ENCODE results near the gene PHF21B.

DNA sequence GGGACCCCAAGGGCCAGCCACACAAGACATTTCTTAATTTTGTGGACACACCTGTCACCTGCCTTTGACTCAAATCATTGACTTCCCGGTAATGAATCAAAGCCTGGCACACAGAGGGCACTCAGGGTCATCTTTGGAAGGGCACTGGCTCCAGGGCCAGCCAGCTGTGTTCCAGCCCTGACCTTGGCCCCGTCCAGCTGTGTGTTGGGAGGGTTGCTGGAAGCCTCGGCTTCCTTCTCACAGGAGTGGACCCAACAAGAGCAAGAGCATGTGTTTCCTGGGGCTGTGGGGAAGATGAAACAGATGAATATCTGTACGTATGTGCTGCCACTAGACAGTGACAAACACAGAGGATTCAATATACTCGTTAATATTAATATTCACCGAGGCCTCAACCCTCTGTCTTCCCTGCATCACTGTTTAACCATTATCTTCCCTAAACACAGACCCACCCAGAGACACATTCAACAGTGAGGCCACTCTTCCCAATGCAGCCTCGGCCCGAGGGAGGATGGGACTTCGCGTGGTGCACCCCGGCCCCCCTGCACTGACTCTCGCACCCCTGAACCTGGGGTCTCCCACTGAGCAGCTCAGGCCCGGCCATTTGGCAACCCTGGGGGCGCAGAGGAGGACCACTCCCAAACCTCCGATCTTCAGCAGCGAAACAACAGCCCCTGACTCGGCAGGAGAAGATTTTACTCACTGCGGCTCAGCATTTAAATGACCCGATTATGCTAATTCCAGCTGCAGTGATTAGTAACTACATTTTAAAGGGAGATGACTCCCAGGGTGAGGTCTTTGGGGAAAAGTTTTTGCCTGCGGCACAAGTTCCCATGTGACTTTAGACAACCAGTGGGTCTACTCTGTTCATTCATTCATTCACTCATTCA is 45.7 kb downstream of the PHF21B start:
- TF ChIP-seq, protein P1, sequence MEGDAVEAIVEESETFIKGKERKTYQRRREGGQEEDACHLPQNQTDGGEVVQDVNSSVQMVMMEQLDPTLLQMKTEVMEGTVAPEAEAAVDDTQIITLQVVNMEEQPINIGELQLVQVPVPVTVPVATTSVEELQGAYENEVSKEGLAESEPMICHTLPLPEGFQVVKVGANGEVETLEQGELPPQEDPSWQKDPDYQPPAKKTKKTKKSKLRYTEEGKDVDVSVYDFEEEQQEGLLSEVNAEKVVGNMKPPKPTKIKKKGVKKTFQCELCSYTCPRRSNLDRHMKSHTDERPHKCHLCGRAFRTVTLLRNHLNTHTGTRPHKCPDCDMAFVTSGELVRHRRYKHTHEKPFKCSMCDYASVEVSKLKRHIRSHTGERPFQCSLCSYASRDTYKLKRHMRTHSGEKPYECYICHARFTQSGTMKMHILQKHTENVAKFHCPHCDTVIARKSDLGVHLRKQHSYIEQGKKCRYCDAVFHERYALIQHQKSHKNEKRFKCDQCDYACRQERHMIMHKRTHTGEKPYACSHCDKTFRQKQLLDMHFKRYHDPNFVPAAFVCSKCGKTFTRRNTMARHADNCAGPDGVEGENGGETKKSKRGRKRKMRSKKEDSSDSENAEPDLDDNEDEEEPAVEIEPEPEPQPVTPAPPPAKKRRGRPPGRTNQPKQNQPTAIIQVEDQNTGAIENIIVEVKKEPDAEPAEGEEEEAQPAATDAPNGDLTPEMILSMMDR (tag by site-specific recombination; IDR thresholded peaks at IDR 0.05), result no peak
- TF ChIP-seq ZNF202 (tag by site-specific recombination; IDR thresholded peaks at IDR 0.05; ENCODE audit: borderline replicate concordance) (no peak), ZNF830 (tag by site-specific recombination; IDR thresholded peaks at IDR 0.05; ENCODE audit: low read depth) (no peak), ZNF571 (tag by site-specific recombination; IDR thresholded peaks at IDR 0.05) (no peak), ZNF155 (tag by site-specific recombination; IDR thresholded peaks at IDR 0.05) (no peak), MZF1 (tag by site-specific recombination; IDR thresholded peaks at IDR 0.05; ENCODE audit: borderline replicate concordance) (no peak), ZBTB17 (tag by site-specific recombination; IDR thresholded peaks at IDR 0.05) (no peak)
- TF ChIP-seq, protein P2, sequence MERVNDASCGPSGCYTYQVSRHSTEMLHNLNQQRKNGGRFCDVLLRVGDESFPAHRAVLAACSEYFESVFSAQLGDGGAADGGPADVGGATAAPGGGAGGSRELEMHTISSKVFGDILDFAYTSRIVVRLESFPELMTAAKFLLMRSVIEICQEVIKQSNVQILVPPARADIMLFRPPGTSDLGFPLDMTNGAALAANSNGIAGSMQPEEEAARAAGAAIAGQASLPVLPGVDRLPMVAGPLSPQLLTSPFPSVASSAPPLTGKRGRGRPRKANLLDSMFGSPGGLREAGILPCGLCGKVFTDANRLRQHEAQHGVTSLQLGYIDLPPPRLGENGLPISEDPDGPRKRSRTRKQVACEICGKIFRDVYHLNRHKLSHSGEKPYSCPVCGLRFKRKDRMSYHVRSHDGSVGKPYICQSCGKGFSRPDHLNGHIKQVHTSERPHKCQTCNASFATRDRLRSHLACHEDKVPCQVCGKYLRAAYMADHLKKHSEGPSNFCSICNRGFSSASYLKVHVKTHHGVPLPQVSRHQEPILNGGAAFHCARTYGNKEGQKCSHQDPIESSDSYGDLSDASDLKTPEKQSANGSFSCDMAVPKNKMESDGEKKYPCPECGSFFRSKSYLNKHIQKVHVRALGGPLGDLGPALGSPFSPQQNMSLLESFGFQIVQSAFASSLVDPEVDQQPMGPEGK (tag by site-specific recombination; IDR thresholded peaks at IDR 0.05), result no peak
- TF ChIP-seq, protein P3, sequence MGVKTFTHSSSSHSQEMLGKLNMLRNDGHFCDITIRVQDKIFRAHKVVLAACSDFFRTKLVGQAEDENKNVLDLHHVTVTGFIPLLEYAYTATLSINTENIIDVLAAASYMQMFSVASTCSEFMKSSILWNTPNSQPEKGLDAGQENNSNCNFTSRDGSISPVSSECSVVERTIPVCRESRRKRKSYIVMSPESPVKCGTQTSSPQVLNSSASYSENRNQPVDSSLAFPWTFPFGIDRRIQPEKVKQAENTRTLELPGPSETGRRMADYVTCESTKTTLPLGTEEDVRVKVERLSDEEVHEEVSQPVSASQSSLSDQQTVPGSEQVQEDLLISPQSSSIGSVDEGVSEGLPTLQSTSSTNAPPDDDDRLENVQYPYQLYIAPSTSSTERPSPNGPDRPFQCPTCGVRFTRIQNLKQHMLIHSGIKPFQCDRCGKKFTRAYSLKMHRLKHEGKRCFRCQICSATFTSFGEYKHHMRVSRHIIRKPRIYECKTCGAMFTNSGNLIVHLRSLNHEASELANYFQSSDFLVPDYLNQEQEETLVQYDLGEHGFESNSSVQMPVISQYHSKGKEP (tag by site-specific recombination; IDR thresholded peaks at IDR 0.05), result no peak
- TF ChIP-seq, protein P4, sequence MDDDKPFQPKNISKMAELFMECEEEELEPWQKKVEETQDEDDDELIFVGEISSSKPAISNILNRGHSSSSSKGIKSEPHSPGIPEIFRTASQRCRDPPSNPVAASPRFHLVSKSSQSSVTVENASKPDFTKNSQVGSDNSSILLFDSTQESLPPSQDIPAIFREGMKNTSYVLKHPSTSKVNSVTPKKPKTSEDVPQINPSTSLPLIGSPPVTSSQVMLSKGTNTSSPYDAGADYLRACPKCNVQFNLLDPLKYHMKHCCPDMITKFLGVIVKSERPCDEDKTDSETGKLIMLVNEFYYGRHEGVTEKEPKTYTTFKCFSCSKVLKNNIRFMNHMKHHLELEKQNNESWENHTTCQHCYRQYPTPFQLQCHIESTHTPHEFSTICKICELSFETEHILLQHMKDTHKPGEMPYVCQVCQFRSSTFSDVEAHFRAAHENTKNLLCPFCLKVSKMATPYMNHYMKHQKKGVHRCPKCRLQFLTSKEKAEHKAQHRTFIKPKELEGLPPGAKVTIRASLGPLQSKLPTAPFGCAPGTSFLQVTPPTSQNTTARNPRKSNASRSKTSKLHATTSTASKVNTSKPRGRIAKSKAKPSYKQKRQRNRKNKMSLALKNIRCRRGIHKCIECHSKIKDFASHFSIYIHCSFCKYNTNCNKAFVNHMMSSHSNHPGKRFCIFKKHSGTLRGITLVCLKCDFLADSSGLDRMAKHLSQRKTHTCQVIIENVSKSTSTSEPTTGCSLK (tag by site-specific recombination; IDR thresholded peaks at IDR 0.05), result no peak

Measured in HEK293 (cell line).